ENCODE data around the gene HPSE2. TPM values are rescaled to one million over a fixed set of nuclear protein-coding genes. Genes with fewer than 3 reads are reported as not detected.

The HPSE2 gene
- total and polyA plus RNA-seq, 2 donors (not counting 1 experiment from before 2014, with no cell fraction given), result not detected

DNA sequence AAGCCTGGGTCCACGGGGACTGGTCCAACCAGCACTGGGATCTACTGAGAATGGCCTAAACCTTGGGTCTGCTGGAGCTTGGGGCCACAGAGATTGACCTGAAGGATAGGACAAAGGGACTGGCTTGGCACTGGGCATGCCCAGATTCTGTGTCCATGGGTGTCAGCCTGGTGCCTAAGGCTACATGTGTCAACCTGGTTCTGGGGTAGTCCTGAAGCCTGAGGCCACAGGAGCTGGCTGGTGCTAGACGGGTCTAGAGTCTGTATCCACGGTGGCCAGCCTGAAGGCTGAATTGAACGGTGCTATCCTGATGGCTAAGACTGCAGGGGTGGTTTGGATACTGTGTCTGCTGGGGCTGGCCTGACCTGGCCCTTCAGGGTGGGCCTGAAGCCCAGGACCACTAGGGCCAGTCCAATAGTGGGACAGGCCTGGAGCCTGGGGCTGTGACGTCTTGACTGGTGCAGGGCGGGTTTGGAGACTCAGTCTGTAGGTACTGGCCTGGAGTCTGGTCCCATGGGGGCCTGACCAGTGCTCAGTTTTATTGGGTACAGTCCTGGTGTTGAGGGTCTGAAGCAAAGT lies 636.5 kb downstream of the HPSE2 start:
- ATAC-seq (ENCODE audit: low read depth), result no peak
- ChIA-PET CTCF (no interaction called here), POLR2A (no interaction called here)
- no peak for TF ChIP-seq CTCF (IDR thresholded peaks at IDR 0.05)
- no peak for TF ChIP-seq EZH2 (IDR thresholded peaks at IDR 0.05; ENCODE audit: borderline replicate concordance, insufficient read depth, low read depth, low read length, poor library complexity, severe bottlenecking)
- peaks cover 0 to 26% (median 4%) of the 10 kb centered on the region in 3 donors for H3K9me3 ChIP-seq (ENCODE audit: control extremely low read depth in 1 of 3, control insufficient read depth in 2 of 3, insufficient read depth in 1 of 3, low read length in 2 of 3)
- no peaks in the 10 kb centered on the region for H3K4me1 ChIP-seq (ENCODE audit: control insufficient read depth in 2 of 2, insufficient read depth in 2 of 2, low read length in 2 of 2)
- no peaks in the 10 kb centered on the region for H3K79me2 ChIP-seq (ENCODE audit: control insufficient read depth, insufficient read depth, low read length)
- H3K27me3 ChIP-seq (replicated peaks in 1 of 4; ENCODE audit: control extremely low read depth in 1 of 4, control insufficient read depth in 3 of 4, insufficient read depth in 4 of 4, low read length in 3 of 4), result peaks cover 0 to 3% (median 0%) of the 10 kb centered on the region in 4 experiments
- Mint-ChIP-seq H3K4me3 (no peak overlapping the region), H3K4me1 (no peaks in the 10 kb centered on the region), H3K9me3 (ENCODE audit: insufficient read depth) (peaks cover 2% of the 10 kb centered on the region), H3K27me3 (peaks cover 24% of the 10 kb centered on the region), H3K27ac (no peak overlapping the region)
- intact Hi-C loops (cut with micrococcal nuclease), result no loop called here
- DNase-seq, result no peak
- 88% methylated on average over 6 of the region's 6 CpGs for WGBS (ENCODE audit: insufficient coverage)
- H3K27ac ChIP-seq (ENCODE audit: low read length in 2 of 2), result no peak overlapping the region
- no peaks in the 10 kb centered on the region for H3K36me3 ChIP-seq (replicated peaks in 1 of 2; ENCODE audit: control extremely low read depth in 1 of 2, control insufficient read depth in 1 of 2, extremely low read depth in 1 of 2, insufficient read depth in 2 of 2, low read length in 1 of 2)
- no peak overlapping the region for H3K4me3 ChIP-seq (ENCODE audit: control extremely low read depth in 1 of 5, extremely low read depth in 1 of 5, insufficient read depth in 1 of 5, low read depth in 2 of 5, low read length in 4 of 5)
- H2AFZ ChIP-seq (ENCODE audit: insufficient read depth, low read depth, low read length, poor library complexity, severe bottlenecking), result no peak overlapping the region
- H3K4me2 ChIP-seq (replicated peaks; ENCODE audit: low read depth, low read length, poor library complexity, severe bottlenecking), result no peak overlapping the region
- no peak overlapping the region for H3K9ac ChIP-seq (ENCODE audit: low read length)
- no peaks in the 10 kb centered on the region for H4K20me1 ChIP-seq (ENCODE audit: control insufficient read depth, insufficient read depth, low read length, poor library complexity, severe bottlenecking)

DNA sequence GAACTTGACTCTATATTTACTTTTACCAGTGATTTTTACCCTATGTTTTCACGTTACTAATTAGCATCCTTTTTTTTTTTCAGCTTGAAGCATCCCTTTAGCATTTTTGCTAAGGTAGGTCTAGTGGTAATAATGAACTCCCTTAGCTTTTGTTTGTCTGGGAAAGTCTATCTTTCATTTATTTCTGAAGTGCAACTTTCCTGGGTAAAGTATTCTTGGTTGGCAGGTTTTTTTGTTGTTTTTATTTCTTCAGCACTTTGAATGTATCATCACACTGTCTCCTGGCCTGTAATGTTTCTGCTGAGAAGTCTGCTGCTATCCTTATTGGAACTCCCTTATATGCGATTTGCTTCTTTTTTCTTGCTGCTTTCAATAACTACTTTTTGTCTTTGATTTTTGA lies 639.2 kb downstream of the HPSE2 start:
- Mint-ChIP-seq H3K27ac (no peak overlapping the region), H3K27me3 (peaks cover 14% of the 10 kb centered on the region), H3K9me3 (ENCODE audit: insufficient read depth) (peaks cover 2% of the 10 kb centered on the region), H3K4me1 (no peaks in the 10 kb centered on the region), H3K4me3 (no peak overlapping the region)
- ATAC-seq (ENCODE audit: low read depth) (no peak), DNase-seq (no peak)
- H3K4me3 ChIP-seq (ENCODE audit: control extremely low read depth in 1 of 5, extremely low read depth in 1 of 5, insufficient read depth in 1 of 5, low read depth in 2 of 5, low read length in 4 of 5), result no peak overlapping the region
- no peaks in the 10 kb centered on the region for H3K4me1 ChIP-seq (ENCODE audit: control insufficient read depth in 2 of 2, insufficient read depth in 2 of 2, low read length in 2 of 2)
- H3K9me3 ChIP-seq (ENCODE audit: control extremely low read depth in 1 of 3, control insufficient read depth in 2 of 3, insufficient read depth in 1 of 3, low read length in 2 of 3), result peaks cover 0 to 26% (median 4%) of the 10 kb centered on the region in 3 donors
- intact Hi-C loops (cut with micrococcal nuclease), result no loop called here
- no peaks in the 10 kb centered on the region for H3K36me3 ChIP-seq (replicated peaks in 1 of 2; ENCODE audit: control extremely low read depth in 1 of 2, control insufficient read depth in 1 of 2, extremely low read depth in 1 of 2, insufficient read depth in 2 of 2, low read length in 1 of 2)
- no CpG with 5 or more reads among the region's 2 CpGs for WGBS (ENCODE audit: insufficient coverage)
- ChIA-PET POLR2A (no interaction called here), CTCF (no interaction called here)
- no peak overlapping the region for H2AFZ ChIP-seq (ENCODE audit: insufficient read depth, low read depth, low read length, poor library complexity, severe bottlenecking)
- no peaks in the 10 kb centered on the region for H3K27me3 ChIP-seq (replicated peaks in 1 of 4; ENCODE audit: control extremely low read depth in 1 of 4, control insufficient read depth in 3 of 4, insufficient read depth in 4 of 4, low read length in 3 of 4)
- no peak overlapping the region for H3K27ac ChIP-seq (ENCODE audit: low read length in 2 of 2)
- H3K79me2 ChIP-seq (ENCODE audit: control insufficient read depth, insufficient read depth, low read length), result no peaks in the 10 kb centered on the region
- no peaks in the 10 kb centered on the region for H4K20me1 ChIP-seq (ENCODE audit: control insufficient read depth, insufficient read depth, low read length, poor library complexity, severe bottlenecking)
- H3K4me2 ChIP-seq (replicated peaks; ENCODE audit: low read depth, low read length, poor library complexity, severe bottlenecking), result no peak overlapping the region
- TF ChIP-seq CTCF (IDR thresholded peaks at IDR 0.05) (no peak), EZH2 (IDR thresholded peaks at IDR 0.05; ENCODE audit: borderline replicate concordance, insufficient read depth, low read depth, low read length, poor library complexity, severe bottlenecking) (no peak)
- no peak overlapping the region for H3K9ac ChIP-seq (ENCODE audit: low read length)
